KBM-7 (cell line): Measurements from ENCODE around the gene TNNT1.
"Not testable (repeated sequence)": the region's sequence is repeated elsewhere in the genome, so short reads cannot be mapped to it uniquely, and the experiment has no call there.

ENCODE experiments used
- DNase-seq: peaks from one replicate; pipeline ENCODE4 v3.0.0-alpha.2; 2015
- in situ Hi-C: fragments of 300-500 bp; cut with MboI; formaldehyde crosslinking; loops from 2 replicates; pipeline ENCODE4 v1.14.3; 2020; ENCODE audit warnings: low sequenced_read_pairs, low pct_unique_long_range_greater_than_20kb, mixed read lengths

TNNT1 gene

DNA sequence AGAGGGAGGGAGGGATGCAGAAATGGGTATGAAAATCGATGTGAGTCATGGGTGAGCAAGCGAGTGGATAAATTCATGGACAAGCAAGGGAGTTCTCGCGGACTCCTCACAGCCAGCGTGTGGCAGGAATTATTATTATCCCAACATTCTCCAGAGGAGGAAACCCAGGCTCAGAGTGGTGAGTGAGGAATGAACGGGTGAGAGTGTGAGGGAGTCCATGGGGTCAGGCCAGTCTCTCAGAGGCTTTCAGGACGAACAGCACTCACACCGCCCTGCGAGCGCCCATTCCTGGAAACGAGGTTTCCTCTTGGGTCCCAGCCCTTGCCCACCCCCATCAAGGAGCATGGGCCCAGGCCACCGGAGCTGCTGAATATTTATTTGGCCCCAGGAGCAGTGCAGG, 23.7 kb upstream of the TNNT1 start:
- DNase-seq = no peak
- in situ Hi-C loops = no loop called here

DNA sequence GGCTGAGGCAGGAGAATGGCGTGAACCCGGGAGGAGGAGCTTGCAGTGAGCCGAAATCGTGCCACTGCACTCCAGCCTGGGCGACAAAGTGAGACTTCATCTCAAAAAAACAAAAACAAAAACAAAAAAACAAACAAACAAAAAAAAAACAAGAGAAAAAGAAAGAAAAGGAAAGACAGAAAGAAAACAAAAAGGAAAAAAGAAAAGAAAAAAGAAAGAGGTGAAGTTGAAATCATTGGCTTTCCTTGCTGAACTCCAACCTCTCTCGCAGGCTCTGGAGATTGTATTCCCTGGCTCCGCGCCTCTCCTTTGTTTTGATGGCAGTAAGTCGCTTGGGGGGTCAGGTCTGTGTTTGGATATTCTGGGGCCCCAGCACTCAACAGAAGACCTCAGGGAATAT, 23.3 kb upstream of the TNNT1 start:
- in situ Hi-C loops, DNase-seq: not testable (repeated sequence)

DNA sequence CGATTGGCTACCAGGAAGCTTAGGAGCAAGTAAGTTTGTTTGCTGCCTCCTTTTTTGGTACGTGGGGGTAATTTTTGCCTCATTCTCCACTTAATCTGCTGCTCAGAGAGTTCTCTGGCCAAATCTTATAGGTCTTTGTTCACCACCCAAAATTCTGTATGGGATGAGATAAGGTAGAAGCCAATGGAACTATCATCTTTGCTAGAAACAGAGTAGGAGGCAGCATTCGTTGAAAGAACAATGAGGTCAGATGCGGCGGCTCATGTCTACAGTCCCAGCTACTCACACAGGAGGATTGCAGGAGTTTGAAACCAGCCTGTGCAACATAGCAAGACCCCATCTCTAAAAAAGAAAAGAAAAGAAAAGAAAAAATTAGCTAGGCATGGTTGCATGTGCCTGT, 22.4 kb upstream of the TNNT1 start:
- DNase-seq = no peak
- in situ Hi-C loops = no loop called here

DNA sequence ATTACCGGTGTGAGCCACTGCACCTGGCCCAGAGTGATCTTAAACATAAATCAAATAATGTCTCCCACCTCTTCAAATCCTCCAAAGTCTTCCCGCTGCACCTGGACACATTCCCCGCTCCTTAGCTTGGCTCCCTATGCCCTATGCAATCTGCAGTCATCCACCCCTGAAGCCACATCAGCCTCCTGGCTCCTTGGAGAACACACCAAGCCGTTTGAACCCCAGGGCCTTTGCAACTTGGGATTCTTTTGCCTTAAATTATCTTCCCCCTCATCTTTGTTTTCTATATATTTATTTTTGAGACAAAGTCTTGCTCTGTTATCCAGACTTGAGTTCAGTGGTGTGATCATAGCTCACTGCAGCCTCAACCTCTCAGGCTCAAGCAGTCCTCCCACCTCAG, 20.1 kb upstream of the TNNT1 start:
- DNase-seq = no peak
- in situ Hi-C loops = no loop called here

GRCh38 chr19:55166530-55167268, 17.7 kb upstream of the TNNT1 start, which contains the start of gene DNAAF3:
DNAAF3 (minus strand) TSS chr19:55166613; CDS start chr19:55166413, 200 bp downstream.
- DNase-seq = peak; percentile 98
- in situ Hi-C loops = no loop called here

DNA sequence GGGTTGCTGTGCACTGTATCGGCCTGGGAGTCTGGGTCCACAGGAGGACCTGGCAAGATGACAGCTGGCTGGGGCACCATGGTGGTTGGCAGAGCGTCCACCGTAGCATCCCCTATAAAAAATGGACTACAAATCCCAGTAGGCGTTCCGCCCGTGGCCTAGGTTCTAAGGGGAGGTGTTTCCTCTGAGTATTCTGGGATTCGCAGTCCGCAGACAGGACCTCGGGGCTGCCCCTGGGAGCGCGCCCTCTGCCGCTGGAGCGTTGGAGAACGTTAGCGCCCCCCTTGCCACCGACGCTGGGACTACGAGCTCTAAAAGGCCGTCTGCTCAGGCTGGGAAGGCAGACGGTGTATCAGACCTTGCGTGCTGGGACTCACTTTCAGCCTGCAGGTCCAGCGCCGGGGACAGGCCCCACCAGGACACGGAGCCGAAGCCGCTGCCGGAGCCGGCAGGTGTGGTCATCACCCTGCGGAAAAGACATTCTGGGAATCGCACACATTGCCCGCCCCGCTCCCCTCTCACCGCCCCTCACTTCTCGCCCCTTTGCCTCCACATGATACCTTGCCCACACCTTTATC, 17.0 kb upstream of the TNNT1 start:
- DNase-seq = peak; percentile 88

DNA sequence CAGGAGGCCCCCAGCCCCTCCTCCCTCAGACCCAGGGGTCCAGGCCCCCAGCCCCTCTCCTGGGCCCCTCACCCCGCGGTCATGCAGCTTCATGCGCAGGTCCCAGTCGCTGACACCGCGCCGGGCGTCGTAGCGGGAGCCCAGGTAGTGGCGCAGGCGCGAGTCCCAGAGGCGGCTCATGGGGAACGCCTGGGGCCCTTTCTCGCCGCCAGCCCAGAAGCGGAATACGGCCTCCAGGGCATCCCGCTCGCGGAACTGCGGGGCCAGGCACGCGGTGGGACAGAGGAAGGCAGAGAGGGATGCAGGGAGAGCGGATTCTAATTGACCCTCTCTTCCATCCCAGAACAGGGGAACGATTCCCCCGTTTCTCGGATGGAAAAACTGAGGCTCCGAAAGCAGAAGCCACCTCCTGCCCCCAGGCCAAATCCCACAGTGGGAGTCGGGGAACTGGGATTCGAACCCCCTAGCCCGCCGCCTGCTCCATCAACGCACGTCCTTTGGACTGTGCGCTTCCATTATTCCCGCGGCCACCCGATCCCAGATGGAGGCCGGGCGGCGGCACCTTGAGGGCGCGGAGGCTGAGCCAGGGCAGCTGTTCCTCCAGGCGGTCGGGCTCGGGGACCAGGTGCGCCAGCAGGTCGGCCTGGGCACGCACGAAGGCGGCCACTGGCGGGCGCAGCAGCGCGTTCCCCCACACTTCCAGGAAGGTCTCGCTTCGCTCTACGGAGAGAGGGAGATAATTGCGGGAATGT, 12.7 kb upstream of the TNNT1 start:
- DNase-seq = no peak
- in situ Hi-C loops = no loop called here

More for the DNA sequence above, 17.0 kb upstream of the TNNT1 start:
- in situ Hi-C loops = no loop called here

DNA sequence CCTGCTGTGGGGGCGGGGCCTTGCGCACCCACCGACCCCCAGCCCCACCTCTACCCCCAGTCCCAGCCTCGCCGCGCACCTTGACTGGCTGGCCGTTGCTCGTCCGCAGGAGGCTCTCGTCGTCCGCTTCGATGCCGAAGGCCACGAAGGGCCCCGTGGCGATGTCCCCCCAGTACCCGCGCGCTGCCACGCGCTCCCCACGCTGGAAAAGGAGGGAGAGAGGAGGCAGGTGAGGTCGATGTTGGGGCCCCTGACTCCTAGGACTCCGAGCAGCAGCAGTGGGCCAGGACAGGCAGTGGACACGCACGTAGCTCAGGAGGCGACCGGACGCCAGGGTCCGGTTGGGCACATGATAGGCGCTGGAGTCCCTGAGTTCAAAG, 12.0 kb upstream of the TNNT1 start:
- in situ Hi-C loops = no loop called here

DNA sequence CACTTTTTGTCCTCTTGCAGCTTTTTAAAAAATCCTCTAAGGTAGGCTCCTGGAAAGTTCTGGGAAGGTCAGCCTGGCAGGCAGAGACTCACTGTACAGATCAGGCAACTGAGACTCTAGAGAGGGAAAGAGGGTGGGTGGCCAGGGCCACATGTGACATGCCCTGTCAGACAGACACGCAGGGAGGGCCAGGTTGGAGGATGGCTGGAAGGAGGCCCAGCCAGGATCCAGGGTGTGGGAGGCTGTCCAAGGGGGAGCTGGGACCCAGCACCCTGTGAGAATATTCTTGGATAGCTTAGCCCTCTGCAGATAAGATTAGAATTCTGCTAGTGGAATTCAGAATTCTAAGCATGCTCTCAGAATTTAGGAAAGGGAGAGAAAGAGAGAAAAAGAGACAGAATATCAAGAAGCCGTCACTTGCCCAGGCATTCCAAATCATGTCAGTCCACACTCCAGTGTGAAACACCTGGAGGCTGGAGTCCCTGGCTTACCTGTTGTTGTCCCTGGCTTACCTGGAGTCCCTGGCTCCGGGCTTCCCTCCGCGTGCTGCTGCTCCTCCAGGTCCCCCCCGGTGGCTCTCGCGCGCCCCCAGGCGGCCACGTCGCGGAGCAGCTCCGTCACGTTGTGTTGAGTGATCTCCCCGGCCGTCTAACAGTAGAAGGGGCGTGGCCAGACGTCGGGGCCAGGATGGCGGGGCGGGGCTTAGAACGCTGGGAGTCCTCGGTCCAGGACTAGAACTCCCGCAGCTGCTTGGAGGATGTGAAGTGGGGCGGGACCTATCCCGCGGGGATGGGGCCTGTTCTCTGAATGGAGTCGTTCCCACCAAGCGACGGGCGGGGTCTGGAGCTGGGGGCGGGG, 11.4 kb upstream of the TNNT1 start:
- DNase-seq = peak; percentile 95
- in situ Hi-C loops = no loop called here

More for the DNA sequence above, 12.0 kb upstream of the TNNT1 start:
- DNase-seq = no peak

DNA sequence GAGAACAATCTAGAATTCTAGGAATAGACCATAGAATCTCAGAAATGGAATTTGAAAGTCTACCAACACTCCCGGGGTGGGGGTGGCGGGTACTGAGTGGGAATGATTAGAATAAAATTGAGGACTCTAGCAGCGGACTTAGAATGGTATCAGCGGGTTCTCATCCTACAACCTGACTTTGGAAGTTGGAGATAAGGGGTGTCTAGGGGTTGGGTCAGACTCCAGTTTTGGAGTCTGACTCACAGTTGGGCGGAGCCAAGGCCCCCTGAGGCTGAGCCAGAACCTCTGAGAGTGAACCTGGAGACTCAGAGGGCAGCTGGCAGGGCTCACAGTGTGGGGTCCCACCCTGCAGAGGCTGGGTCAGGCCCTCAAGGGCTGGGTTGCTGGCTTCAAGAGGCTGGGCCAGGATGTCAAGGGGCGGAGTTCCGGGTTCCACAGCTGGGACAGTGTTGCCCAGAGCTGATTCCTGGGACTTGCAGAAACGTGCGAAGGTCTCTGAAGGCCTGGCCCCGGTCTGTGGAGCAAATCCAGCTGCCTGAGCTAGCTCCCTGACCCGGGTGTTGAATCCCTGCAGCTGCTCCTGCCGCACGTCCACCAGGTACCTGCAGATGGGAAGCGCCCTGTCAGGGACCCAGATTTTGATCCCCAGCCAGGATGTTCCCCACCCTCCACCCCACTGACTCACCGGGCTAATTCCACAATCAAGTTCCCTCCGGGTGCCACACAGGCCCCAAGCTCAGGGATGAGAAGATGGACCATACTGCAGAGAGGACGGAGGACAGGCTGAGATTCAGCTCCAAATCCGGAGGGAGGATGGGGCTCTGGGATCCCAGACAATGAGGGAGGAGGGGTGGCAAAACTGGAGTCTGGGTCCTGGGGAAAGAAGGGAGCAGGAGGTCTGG, 10.1 kb upstream of the TNNT1 start:
- in situ Hi-C loops = no loop called here
- DNase-seq = no peak

- no peak for DNase-seq
- in situ Hi-C loops = no loop called here
Observed at GRCh38 chr19:55158423-55158822, 9.4 kb upstream of the TNNT1 start.

GRCh38 chr19:55157064-55157908, 8.3 kb upstream of the TNNT1 start, which contains the start of gene TNNI3:
TNNI3 (minus strand) TSS chr19:55157732; CDS start chr19:55157589, 143 bp downstream.
- in situ Hi-C loops = no loop called here
- DNase-seq = no peak

DNA sequence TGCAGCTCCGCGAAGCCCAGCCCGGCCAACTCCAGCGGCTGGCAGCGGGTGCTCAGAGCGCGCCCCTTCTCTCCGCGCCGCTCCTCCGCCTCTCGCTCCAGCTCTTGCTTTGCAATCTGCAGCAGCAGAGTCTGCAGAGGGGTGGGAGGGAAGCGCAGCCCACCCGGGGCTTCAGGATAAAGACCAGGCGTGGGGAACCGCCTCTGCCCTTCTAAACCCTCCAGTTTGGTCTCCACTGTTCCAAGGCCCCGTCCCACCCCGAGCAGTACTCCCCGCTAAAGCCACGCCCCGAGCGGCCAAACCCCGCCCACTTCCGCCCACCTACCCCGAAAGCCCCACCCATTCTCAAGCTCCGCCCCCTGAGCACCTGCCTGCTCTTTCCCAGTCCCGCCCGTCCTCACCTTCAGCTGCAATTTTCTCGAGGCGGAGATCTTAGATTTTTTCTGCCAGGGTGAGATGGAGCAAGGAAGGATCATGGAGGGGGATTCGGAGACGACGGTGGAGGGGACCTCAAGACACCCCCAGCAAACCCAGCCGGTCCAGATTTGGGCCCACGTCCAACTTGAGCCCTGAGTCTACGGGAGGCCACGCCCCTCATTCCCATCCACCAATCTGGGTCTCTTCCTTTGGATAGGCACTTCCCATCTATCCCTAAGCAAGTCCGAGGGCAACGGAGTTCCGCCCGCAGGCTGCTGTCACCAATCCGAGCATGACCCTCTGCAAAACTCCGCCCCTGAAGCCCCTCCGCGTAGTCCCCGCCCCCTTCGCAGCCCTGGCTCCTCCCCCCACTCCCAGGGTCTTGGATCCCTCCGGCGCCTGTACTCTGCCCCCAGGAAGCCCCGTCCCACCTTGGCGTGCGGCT, 7.4 kb upstream of the TNNT1 start:
- in situ Hi-C loops = no loop called here
- DNase-seq = no peak

DNA sequence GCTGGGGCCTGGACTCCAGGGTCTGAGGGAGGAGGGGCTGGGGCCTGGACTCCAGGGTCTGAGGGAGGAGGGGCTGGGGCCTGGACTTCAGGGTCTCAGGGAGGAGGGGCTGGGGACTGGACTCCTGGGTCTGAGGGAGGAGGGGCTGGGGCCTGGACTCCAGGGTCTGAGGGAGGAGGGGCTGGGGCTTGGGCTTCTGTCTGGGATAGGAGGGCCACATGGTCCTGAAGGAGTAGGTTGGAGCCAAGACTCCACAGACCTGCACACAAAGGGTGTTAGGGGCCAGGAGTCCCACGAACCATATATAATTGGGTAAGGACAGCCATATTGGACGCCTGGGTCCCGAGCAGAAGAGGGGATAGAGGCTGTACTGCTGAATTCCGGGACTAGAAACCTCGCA, 6.8 kb upstream of the TNNT1 start:
- in situ Hi-C loops, DNase-seq: not testable (repeated sequence)

DNA sequence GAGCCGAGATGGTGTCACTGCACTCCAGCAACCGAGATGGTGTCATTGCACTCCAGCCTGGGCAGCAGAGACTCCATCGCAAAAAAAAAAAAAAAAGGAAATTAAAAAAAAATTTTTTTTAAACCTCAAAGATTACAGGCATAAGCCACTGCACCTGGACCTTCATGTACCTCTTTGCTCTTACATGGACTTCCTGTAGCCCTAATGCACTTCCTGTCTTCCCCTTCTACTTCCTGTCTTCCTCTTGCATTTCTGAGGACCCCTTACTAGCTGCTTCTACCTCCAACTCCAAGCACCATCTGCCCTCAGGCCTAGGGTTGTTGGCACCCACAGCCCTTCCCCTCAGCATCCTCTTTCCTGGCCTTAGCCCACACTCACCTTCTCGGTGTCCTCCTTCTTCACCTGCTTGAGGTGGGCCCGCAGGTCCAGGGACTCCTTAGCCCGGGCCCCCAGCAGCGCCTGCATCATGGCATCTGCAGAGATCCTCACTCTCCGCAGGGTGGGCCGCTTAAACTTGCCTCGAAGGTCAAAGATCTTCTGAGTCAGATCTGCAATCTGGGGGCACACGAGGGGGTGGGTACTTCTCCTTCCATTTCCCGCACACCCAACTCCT, 4.8 kb upstream of the TNNT1 start:
- DNase-seq = no peak
- in situ Hi-C loops = no loop called here

DNA sequence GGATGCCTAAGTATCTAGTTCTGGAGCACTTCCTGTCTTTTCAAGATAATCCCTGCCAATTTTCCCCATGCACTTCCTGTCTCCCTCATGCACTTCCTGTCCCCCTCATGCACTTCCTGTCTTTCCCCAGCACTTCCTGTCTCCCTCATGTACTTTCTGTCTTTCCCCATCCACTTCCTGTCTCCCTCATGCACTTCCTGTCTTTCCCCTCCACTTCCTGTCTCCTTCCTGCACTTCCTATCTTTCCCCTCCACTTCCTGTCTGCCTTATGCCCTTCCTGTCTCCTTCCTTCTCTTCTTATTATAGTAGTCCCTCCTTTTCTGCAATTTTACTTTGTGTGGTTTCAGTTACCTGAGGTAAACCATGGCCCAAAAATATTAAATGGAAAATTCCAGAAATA, 3.0 kb upstream of the TNNT1 start:
- in situ Hi-C loops = no loop called here
- DNase-seq = no peak
